Stimulated activated CD4-positive, alpha-beta T cell treated with anti-CD3 and anti-CD28 coated beads, Interleukin-4, amount 100 ng/mL, for 24 hours (primary cell): Measurements from ENCODE around the gene TARS1.

Experiments used
- DNase-seq: peaks from one replicate; pipeline ENCODE4 v3.0.0-alpha.2; 2020

TARS1 gene

DNA sequence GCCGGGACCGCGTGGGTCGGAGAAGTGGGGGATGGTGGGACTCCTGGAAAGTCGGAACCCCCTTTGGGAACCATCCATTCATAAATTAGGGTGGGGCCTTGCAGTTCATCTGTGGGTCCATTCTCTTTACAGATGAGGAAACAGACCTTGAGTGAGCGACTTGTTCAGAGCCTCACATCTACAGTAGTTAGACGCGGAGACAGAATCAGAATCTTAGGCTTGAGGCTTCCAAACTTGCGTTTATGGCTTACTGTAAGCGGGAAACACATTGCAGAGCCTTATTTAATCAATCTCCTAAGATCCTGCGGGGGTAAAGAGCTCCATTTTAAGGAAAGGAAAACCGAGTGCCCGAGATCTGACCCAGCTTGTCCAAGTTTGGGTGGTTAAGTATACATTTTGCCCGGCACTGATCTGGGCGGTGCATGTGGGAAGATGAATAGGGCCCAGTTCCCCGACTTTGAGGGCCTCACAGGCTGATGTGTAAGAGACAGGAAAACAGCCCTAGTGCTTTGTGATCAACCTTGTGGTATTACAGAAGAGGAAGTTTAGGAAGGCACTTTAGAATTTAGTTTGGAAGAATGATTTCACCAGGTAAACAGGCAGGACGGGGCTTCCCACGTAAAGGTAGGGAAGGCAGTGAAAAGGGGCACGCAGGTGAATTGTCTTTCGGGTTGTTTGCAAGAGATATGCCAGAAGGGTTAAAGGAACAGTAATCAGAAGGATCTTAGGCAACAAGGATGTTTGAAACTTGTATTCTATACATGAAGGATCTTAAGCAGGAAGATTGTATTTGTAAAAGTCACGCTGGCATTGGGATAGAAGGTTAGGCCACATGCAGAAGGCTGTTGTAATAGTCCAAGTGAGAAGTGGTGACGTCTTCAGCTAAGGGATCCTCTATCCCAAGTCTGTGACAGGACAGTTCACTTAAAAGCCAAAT, 744 bp downstream of the TARS1 start:
- DNase-seq = peak; percentile 48

DNA sequence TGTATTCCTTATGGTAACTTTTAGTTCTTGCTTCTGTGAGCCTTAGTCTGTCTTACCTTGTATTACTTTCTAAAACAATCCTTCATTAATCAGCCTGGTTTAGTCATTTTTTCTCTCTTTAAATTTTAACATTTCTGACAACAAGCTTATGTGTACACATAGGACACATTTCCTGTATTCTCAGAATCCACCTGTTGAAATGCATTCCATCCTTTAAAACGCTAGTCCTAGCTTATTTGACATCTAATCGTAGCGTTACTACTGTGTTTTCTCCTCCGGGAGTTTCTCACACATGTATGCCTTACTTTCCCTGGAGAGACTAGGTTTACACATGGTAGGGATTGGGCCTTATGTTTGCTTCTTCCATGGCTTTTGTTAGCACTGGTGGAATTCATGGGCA, 3.8 kb downstream of the TARS1 start:
- DNase-seq = no peak

DNA sequence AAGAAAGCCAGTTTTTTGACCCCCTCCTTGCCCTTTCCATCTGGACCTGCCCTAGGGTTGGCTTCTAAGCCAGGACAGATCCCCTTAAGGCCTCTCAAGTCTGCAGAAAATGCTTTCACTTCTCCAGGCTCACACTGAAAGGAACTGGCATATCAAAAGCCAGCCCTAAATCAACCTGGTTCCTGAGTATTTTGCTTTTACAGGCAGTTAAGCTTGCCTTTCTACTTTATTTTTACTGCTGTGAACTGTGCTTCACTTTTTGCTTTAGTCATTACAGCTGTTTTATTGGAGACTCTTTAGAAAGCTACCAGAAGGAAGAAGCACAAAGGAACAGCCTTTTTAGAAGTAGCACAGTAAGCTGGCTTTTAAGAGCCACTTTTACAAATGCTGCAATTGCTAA, 5.0 kb downstream of the TARS1 start:
- no peak for DNase-seq

DNA sequence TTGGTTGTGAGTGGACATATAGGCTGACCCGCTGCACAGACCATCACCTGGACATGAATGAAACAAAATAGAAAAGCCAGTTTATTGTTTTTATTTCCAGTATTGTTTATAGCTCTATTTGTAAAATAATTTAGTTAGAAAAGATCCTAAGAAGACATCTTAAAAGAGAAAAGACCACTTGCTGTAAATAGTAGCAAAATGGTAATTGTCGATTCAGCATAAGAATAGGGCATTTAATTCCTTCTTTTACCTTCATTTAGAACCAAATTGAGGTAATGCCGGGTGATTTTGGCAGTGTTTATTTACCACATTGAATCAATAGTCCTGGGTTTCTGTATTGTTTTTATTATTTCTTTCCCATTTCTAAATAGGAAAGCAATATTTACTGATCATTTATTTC, 7.4 kb downstream of the TARS1 start:
- no peak for DNase-seq

DNA sequence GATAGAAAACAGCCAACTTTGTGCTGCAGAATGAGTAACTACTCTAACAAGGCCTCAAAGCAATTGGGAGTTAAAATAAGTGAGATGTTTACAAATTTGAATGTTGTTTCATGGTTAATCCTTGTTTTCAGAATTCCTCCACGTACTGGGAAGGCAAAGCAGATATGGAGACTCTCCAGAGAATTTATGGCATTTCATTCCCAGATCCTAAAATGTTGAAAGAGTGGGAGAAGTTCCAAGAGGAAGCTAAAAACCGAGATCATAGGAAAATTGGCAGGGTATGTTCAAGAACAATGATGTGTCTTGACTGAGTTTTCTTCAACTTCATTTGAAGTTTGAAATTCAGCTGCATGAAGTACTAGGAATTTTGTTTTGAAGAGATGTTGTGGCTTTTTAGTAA, 16.4 kb downstream of the TARS1 start:
- no peak for DNase-seq

DNA sequence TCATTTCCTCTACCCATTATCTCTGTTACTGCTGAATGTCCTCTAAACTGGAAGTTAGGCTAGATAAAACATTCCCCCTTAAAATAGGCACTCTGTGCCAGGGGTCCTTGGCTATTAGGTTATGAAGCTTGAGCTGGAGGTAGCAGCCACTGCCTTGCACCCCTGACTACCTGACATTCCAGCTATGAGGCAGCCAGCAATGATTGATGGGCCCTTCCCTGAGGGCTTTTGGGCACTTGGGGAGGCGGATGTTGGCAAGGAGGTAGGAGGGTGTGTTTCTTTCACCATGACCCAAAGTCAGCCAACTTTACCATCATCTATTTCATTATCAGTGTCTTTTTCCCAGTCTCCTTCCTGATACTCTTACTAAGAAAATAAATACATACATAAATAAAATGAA, 17.1 kb downstream of the TARS1 start:
- no peak for DNase-seq

DNA sequence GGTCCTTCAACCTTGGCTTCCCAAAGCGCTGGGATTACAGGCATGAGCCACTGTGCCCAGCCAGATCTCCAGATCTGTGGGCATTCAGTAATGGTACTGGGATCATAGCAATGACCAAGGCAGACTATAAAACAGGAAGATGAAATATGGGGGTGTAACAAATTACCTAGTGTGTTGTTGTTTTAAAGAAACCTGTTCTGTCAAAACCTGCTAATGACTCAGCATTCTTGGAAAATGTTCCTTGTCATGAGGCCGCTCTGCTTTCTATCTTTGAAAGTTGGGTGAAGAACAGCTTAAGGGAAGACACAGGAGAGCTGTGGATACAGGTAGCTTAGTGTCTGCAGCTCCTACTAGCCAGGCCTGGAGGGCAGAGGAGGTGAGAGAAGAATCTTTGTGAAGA, 19.4 kb downstream of the TARS1 start:
- no peak for DNase-seq

DNA sequence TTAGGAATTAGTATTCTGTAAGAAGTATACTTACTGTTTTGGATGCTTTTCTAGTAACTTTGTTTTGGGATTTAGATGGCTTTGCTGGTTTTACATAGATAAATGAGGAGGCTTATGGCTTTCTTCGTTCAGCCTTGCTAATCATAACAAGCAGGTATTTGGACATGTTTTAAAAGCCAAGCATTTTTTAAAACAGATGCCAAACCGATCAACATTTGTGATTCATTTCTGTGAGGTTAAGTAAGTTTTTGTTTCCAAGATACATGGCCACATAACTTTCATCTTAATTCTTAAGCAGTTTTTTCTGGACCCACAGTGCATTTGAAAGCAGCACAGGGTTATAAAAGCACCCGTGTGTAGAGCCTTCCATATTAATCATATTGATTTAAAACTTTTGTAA, 21.7 kb downstream of the TARS1 start:
- DNase-seq = no peak

DNA sequence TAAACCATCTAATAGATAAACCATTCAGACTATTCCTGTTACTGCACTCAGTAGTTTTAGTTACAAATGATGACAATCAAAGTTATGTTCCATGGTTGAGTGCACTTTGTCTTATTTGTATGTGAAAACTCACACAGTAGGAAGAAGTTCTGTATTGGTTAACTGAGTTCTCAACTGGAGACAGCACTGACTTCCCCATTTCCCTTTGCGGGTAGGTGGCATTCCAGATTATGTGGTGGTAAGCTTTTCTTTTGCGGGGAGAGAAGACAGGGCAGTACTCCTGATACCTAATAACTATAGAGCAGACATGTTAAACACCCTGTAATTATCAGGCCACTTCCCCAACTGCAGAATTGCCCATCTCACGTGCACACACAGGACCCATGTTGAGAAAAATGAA, 24.4 kb downstream of the TARS1 start:
- DNase-seq = no peak

DNA sequence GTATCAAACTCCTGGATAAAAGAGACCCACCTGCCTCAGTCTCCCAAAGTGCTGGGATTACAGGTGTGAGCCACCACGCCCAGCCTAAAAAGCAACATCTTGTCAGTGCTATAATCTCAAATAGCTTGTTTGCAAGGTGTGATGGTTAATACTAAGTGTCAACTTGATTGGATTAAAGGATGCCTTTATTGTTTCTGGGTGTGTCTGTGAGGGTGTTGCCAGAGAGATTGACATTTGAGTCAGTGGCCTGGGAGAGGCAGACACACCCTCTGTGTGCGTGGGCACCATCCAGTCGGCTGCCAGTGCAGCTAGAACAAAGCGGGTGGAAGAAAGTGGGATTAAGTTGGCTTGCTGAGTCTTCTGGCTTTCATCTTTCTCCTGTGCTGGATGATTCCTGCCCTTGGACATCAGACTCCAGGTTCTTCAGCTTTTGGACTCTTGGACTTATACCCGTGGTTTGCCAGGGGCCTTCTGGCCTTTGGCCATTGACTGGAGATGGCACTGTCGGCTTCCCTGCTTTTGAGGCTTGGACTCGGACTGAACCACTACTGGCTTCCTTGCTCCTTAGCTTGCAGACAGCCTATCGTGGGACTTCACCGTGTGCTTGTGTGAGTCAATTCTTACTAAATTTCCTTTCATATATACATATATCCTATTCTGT, 28.1 kb downstream of the TARS1 start:
- no peak for DNase-seq

DNA sequence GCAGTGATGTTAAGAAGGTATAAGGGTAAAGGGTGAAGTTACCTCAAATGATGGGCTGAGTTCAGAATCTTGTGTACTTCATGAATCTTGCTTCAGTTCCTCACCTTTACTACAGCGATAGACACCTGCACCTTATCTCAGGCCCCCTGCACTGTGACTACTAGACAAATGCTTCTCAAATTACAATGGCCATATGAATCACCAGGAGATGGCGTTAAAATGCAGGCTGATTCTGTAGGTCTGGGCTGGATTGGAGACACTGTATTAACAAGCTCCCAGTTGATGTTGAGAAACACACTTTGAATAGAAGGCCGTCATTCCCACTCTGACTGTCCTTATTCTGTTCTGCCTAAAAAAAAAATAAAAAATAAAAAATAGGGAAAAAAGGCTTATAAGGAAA, 29.8 kb downstream of the TARS1 start:
- DNase-seq = no peak

DNA sequence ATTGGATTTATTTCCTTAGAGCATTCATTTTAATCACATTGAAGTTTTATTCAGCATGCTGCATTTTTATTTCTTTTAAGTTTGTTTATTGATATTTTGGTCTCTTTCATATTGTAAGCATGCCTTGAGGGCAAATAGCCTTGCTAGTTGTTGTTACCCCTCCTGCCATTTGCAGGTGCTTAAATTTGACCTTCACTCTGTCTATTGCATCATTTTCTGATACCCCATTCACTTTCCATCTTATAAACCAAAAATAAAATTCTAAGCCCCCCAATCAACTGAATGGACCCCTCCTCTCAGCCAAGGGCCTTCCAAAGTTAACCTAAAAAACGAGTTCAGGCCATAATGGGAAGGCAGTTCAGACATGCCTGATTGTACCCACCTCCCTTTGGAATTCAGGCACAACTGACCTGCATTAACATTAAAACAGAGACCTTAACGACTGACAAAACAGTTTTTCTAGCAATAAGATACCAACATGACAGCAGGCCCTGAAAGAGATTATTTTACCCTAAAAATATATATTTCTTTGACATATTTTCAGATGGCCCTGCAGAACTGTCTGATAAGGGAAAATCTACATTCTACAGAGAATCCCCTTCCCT, 32.1 kb downstream of the TARS1 start:
- DNase-seq = no peak

DNA sequence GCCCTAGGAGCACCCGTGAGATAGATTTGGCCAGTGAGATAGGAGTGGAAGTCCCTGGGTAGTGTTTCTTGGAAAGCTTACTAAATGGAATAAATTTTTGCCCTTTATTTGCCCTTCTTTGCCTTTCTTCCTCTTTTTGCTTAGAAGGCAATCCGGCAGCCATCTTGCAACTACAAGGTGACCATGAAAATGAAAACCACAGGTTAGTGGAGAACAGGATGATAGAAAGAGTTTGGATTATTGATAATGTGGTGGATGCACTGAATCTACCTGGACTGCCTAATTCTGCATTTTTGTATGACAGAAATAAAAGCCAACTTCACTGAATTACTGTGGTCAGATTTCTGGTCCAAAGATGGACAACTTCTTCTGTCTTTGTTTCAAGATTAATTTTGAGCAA, 33.2 kb downstream of the TARS1 start:
- no peak for DNase-seq

DNA sequence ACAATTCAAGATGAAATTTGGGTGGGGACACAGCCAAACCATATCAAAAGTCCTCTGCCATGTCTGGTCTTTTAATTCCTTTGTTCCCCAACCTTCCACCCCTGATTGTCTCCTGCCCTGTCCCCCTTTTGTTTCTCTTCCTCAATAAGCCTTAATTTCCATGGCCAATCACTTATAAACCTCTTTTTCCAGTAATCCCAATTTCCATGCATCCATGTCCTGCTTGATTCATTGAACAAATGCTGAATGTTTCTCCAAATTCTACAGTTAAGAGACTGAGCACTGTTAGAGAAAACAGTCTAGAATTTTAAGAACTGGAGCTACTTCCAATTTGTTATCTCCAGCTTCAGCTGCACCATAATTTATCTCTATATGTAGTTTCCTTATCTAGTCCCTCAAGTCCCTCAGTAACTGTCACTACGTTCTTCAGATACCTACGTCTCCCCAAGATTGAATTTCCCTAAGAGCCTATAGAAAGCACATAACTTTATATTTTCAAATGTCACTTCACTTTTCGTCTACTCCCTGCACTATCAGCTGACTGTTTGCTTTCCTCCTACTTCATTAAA, 34.2 kb downstream of the TARS1 start:
- no peak for DNase-seq

DNA sequence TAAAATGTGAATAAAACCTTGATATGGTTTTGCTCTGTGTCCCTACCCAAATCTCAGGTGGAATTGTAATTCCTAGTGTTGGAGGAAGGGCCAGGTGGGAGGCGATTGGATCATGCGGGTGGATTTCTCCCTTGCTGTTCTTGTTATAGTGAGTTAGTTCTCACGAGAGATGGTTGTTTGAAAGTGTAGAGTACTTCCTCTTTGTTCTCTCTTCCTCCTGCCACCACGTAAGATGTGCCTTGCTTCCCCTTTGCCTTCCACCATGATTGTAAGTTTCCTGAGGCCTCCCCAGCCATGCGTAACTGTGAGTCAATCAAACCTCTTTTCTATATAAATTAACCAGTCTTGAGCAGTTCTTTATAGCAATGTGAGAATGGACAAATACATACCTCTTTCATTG, 34.9 kb downstream of the TARS1 start:
- DNase-seq = no peak

DNA sequence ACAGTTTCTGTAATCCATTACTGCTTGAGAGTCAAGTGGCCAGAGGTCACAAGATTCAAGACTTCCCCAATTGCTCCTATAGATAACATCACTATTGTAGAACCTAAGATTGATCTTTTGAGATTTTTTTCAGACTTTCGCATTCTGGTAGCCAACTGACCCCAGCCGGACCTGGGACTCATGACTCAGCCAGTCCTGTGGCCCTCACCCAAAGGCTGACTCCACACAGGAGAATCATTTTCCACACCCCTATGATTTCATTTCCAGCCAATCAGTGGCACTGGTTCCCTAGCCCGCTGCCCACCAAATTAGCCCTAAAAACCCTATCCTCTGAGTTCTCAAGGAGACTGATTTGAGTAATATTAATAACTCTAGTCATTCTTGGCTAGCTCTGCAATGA, 36.2 kb downstream of the TARS1 start:
- DNase-seq = no peak

DNA sequence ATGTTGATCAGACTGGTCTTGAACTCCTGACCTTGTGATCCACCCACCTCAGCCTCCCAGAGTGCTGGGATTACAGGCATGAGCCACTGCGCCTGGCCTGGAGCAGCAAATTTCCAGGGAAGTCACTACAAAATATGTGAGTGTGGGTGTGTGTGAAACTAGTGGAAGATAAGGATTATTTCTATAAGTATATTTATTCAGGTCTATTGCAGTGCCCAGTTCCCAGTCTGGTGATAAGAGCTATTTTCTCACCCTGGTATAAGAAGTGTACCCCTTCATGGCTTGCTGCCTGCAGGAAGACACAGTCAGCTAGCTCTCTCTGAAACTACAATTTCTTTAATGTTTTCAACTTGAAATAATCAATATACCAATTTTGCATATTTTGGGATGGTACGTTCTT, 37.1 kb downstream of the TARS1 start:
- no peak for DNase-seq

DNA sequence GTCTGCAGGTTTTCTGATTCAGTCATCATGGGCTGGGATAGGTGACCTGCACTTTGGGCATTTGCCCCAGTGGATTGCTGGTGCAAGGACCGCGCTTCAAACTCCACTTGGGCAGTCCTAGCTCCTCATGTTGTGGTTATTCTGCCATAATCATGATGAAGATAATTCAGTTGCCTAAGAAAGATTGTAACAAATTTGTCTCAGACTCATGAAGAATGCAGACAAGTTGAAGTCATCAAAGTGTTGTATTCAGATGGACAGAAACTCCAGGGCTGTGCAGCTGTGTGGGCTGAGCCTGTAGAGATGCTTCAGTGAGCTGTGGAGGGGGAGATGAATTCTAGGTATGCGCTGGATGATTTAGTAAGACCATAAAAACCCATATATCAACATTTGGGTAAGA, 38.5 kb downstream of the TARS1 start:
- no peak for DNase-seq

DNA sequence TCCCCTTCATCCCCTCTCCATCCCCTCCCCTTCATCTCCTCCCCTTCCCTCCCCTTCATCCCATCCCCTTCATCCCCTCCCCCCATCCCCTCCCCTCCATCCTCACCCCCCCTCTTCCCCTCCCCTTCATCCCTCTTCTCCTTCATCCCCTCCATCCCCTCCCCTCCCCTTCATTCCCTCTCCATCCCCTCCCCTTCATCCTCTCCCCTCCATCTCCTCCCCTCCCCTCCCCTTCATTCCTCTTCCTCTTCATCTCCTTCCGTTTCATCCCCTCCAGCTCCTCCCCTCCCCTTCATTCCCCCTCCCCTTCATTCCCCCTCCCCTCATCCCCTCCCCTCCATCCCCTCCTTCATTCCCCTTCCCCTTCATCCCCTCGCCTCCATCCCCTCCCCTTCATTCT, 40.1 kb downstream of the TARS1 start:
- no peak for DNase-seq

DNA sequence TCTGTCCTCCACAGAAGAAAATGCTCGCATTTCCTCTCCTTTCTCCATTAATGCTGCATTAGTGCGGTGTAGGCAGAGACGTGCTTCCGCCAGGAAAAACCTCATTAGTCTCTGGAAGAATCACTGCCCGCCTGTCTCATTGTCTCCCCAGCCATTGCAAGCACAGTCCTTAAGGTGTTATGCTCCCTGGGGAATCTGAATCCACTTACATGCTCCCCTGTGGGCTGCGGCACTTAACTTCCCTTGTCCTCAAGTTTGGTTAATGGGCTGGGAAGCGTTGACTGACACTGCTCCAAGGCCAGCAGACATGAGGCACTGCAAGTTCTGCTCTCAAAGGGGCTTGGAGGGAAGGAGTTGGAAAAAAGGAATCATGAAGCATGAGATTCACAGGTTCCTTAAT, 41.6 kb downstream of the TARS1 start:
- DNase-seq = no peak

DNA sequence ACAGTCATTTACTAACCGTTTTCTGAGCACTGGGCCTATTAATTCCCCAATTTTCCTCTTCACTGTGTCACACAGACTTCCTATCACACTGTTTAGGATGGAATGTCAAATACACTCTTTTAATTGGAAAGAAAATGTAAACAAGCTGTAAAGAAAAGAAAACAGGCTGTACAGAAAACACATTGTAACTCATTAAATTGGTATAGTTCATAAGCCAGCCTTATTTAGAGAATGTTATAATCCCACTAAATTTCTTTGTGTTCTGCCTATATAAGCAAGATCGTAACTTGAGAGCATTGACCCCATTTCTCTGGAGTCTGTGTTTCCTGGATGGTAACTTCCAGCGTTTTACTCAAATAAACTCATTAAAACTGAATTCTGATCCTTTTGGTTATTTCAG, 46.5 kb downstream of the TARS1 start:
- DNase-seq = no peak

DNA sequence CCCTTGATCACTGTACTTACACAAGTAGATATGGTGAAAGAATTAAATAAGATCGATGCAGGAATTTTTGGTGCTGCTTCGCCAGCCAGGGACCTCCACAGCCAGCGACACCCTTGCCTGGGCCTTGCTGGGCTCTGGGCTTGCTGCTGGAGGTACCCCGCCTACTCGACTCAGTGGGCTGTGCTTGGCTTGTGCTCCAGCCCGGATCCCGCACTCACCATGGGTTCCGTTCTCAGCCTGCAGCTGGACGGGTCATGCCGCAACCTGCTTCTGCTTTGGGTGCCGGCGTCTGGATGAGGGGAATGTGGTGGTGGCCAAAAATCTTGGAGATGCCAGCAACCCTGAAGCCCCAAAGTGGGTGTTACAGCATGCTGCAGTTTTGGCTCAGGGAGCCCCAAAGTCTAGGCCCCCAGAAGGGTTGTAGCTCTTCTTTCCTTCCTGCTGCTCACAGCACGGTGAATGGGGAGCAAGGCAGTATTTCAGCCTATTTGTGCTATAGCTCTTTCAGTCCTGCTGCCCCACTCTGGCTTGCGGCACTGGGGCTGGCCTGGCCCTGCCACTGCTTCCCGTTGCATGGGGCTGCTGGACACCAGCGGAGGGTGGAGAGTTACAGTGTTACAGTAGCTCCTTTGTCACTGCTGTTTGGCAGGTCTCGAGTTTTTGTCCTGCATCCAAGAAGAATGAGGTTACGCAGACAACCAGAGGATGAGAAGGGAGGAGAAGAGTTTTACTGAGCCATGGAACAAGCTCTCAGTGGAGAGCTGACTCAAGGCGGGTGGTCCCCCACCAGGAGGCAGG, 48.0 kb downstream of the TARS1 start:
- no peak for DNase-seq

DNA sequence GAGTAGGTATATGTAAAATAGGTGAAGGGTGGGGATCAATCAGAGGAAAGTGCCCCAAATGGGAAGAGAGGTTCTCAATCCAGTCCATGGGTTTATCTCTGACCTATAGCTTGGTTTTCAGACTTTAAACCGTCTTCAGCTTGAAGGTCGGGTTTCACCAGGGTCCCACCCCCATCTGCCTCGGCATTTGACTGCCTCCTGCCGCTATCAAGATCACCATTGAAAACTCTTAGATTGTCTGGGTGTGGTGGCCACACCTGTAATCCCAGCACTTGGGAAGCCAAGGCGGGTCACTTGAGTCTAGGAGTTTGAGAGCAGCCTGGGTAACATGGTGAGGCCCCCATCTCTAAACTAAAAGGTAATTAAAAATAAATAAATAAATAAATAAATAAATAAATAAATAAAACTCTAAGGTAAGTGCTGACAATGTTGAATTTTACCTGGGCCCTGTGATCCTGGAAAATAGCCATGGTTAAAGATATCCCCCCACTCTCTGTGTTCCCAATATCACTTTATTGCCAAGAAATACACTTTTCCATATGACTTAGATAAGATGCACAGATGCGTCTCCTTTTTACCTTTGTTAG, 48.8 kb downstream of the TARS1 start:
- no peak for DNase-seq
